AG04449 (cell line): ENCODE measurements around the gene HEYL.

ENCODE experiments used
- CTCF ChIA-PET: fragments of 350-600 bp; formaldehyde crosslinking; extraction: SDS; loops from one replicate; lab custom pipeline; 2021; ENCODE audit warnings: antibody characterized with exemption; lab: Yijun Ruan, JAX
- POLR2A ChIA-PET: fragments of 400-600, 350-600 bp; formaldehyde crosslinking; extraction: SDS; loops from one replicate; lab custom pipeline; 2020; ENCODE audit warnings: antibody characterized with exemption, inconsistent platforms; lab: Yijun Ruan, JAX
- DNase-seq: peaks from one replicate; pipeline ENCODE4 v3.0.0-alpha.2; 2010; ENCODE audit warnings: low read depth, low spot score
- H3K4me3 ChIP-seq: 2 replicates; pipeline ENCODE4 v1.5.1; 2011; ENCODE audit warnings: low read depth, mild to moderate bottlenecking, control low read depth, low read length
- CTCF ChIP-seq: IDR thresholded peaks from one replicate; pipeline ENCODE4 v1.5.1; 2011; ENCODE audit warnings: mild to moderate bottlenecking, moderate library complexity, low read length, control low read depth, inconsistent platforms; ENCODE audit not compliant: insufficient read depth; ENCODE audit errors: missing control alignments

Gene HEYL

DNA sequence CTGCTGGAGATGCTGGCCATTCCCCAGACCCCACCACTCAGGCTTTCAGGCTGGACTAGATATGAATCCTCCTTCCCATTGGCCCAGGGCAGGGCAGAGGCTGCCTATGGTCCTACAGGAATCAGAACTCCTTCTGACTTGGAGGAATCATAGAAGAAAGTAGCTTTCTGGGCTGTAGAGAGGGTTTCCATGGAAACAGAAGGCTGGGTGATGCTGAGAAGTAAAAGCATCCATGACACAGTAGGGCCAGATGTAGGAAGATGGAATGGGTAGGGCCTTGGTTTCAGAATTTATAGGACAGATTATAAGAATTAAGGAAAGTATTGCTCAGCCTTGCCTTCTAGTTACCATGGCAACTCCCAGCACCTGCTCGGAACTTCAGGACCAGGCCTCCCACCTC lies 23.4 kb upstream of the HEYL start:
- TF ChIP-seq CTCF: no peak
- POLR2A ChIA-PET: no interaction called here
- no peak overlapping the region for H3K4me3 ChIP-seq
- DNase-seq: no peak
- CTCF ChIA-PET: interaction anchor here (0.6 to 21.3 kb wide), 5 partner anchors 9 to 77 kb away, joined by 3 to 670 read pairs (median 8); partner anchors contain the start of gene NT5C1A

DNA sequence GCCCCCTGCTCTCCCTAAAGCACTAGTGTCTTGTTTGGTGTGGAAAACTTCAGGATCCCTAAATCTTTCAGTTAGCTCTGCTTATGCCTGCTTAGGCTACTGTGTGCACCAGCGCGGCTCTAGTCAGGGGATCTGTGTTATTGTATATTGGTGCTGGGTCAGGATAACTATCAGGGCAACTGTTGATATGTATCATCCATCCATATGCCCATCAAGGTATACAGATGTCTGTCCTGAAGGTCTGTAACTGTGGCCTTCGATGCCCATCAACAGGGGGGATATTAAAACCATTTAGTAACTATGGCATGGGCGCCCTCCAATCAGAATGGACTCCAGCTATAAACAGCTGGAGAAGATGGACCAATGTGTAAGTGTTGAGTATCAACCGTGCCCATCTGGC lies 20.1 kb upstream of the HEYL start:
- no peak overlapping the region for H3K4me3 ChIP-seq
- ChIA-PET CTCF (interaction anchor here (1.2 to 21.3 kb wide), 7 partner anchors 12 to 60 kb away, joined by 4 to 670 read pairs (median 16); partner anchors contain the start of gene NT5C1A), POLR2A (no interaction called here)
- TF ChIP-seq CTCF: no peak
- no peak for DNase-seq

GRCh38 chr1:39659110-39659509 lies 19.7 kb upstream of the HEYL start:
- POLR2A ChIA-PET: no interaction called here

DNA sequence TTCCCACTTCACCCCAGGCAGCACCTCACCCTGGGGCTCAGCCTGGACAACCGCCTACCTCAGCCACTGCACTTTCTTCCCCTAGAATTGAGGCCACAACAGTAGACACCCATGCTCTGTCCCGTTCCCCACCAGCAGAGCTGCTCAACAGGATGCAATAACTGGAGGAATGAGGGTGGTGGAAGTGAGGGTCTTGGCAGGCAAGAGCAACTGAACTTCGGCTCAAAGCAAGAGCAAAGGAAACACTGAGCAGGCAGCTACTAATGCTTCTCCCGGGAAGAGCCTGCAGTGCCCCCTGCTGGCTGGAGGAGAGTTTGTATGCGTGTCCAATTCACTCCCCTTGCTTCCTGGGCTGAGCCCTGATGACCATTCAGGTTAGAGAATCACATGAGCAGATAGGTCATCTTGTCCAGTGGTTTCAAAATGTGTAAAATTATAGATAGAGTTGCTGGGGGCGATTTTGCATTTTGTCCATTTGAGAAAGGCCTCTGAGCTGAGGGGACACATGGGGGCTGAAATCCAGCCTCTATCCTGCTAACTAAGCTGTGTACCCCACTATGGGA lies 18.6 kb upstream of the HEYL start:
- peak overlapping the region; percentile 15; the same call in 1 of the 2 replicates for H3K4me3 ChIP-seq
- TF ChIP-seq CTCF: peak; percentile 67
- DNase-seq: no peak
- ChIA-PET CTCF (interaction anchor here (0.7 to 21.3 kb wide), 30 partner anchors 10 to 559 kb away, joined by 3 to 670 read pairs (median 6); partner anchors contain the start of genes HEYL, NT5C1A and PABPC4), POLR2A (no interaction called here)

More at GRCh38 chr1:39659110-39659509, 19.7 kb upstream of the HEYL start:
- H3K4me3 ChIP-seq: no peak overlapping the region
- no peak for DNase-seq
- TF ChIP-seq CTCF: no peak
- CTCF ChIA-PET: interaction anchor here (0.8 to 21.3 kb wide), 17 partner anchors 11 to 560 kb away, joined by 3 to 670 read pairs (median 10); partner anchors contain the start of genes NT5C1A and PABPC4

GRCh38 chr1:39657402-39657801 lies 18.0 kb upstream of the HEYL start:
- DNase-seq: no peak
- TF ChIP-seq CTCF: no peak
- H3K4me3 ChIP-seq: no peak overlapping the region
- ChIA-PET POLR2A (no interaction called here), CTCF (interaction anchor here (0.7 to 21.3 kb wide), 25 partner anchors 10 to 125 kb away, joined by 3 to 670 read pairs (median 6); partner anchors contain the start of genes HEYL, NT5C1A and PABPC4)

DNA sequence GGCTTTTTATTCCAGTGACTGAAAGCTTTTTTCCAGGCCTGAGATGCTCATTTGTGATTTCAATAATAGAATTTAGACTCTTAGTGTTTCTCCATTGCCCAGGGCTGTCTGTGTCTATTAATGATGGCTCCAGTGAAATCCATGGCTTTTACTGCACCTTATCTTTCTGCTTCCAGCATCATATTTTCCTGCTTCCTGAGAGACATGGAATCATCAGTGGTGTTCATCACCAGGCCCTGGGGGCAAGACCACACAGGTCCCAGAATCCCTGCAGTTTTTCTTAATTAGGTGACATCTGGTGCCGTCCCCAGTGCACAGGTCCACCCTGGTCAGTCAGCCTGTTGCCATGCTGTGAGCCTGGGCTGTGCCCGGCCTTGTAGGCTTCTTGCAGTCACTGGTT lies 16.9 kb upstream of the HEYL start:
- no peak overlapping the region for H3K4me3 ChIP-seq
- no peak for TF ChIP-seq CTCF
- POLR2A ChIA-PET: no interaction called here
- CTCF ChIA-PET: interaction anchor here (1.3 to 21.3 kb wide), 9 partner anchors 9 to 81 kb away, joined by 3 to 670 read pairs (median 34); partner anchors contain the start of gene NT5C1A
- no peak for DNase-seq
